Ovary (tissue), 9 donors: Measurements from ENCODE around the gene AQP11. TPM values are rescaled to one million over a fixed set of nuclear protein-coding genes. Genes with fewer than 3 reads are reported as not detected.

Experiments used
- DNase-seq, 5 donors: peaks; one replicate each; pipeline ENCODE4 v3.0.0-alpha.2; 2019 to 2020
- H3K27ac ChIP-seq, 2 donors: fragments of 200-600 bp; one replicate each; pipeline versions ENCODE4 v1.5.1 to v1.8.0; 2019 to 2022
- H3K27me3 ChIP-seq: fragments of 200-600 bp; one replicate; pipeline ENCODE4 v1.8.0; 2022
- H3K36me3 ChIP-seq: fragments of 200-600 bp; sonication (generic); one replicate; pipeline ENCODE4 v1.5.1; 2019
- H3K4me1 ChIP-seq: one replicate; pipeline ENCODE4 v1.8.1; 2013; ENCODE audit warnings: mild to moderate bottlenecking, moderate library complexity; ENCODE audit not compliant: insufficient read depth
- H3K4me3 ChIP-seq: fragments of 200-600 bp; sonication (generic); one replicate; pipeline ENCODE4 v1.5.1; 2017
- H3K9me3 ChIP-seq, 2 donors: fragments of 200-600 bp in 1 of 2; sonication (generic) in 1 of 2; one replicate each; pipeline versions ENCODE4 v1.5.1 to v1.8.1; 2013 to 2019; ENCODE audit warnings: mild to moderate bottlenecking in 1 of 2, moderate library complexity in 1 of 2
- CTCF ChIP-seq, 3 donors: fragments of 450-650 bp in 2 of 3; fragments of 200-600 bp in 1 of 3; IDR thresholded peaks; one replicate each; pipeline versions ENCODE4 v1.5.1 to v1.8.0; 2016 to 2022; ENCODE audit warnings: antibody characterized with exemption in 3 of 3, mild to moderate bottlenecking in 1 of 3
- EP300 ChIP-seq: sonication (generic); formaldehyde crosslinking; IDR thresholded peaks from one replicate; pipeline ENCODE4 v1.6.1; 2017; ENCODE audit warnings: antibody characterized with exemption
- POLR2A ChIP-seq: fragments of 450-650 bp; IDR thresholded peaks from one replicate; pipeline ENCODE4 v1.6.1; 2017; ENCODE audit warnings: antibody characterized with exemption, mild to moderate bottlenecking, moderate library complexity
- WGBS, 3 donors: extraction: QIAGEN DNeasy Blood & Tissue Kit in 1 of 3; methylation state at CpG; one replicate each; pipeline versions ENCODE4 v1.1.5 to v1.1.7; 2013 to 2017; 5-methylcytosine and 5-hydroxymethylcytosine counted together
- intact Hi-C, 4 donors: fragments of 100-400 bp; cut with DNase I; formaldehyde crosslinking; loops; one replicate each; pipeline versions ENCODE4 v1.11.0 to v1.15.1; 2022 to 2023
- polyA plus RNA-seq, 2 donors: library from polyadenylated mRNA; stranded (reverse); fragments of 200-250 nt in 1 of 2; fragments of 350-450 nt in 1 of 2; fragmentation: Illumina TruSeq in 1 of 2; extraction: RNeasy Lipid Tissue Mini Kit (QIAGEN cat#74804) in 1 of 2; gene quantifications; one replicate each; pipeline ENCODE4 v1.2.3, GENCODE V29; 2013 to 2014
- total RNA-seq, 7 donors: library from RNA; depleted of rRNA in 2 of 7; stranded (reverse); fragments of >200 nt in 2 of 7; fragmentation: NEBNext Ultra II Directional in 3 of 7; extraction: Animal tissue kit (Norgen Biotek cat#: 25700) in 3 of 7; gene quantifications; one replicate each; pipeline versions ENCODE4 v1.1.0 to v1.2.4, GENCODE V29; 2016 to 2023
- donor health status: DM: no; HTN: no; CAD: no; lungs with moderate emphysema.
- donor health status: DM: no; HTN: no; CAD: no.
- donor health status: Bipolar disorder and iron deficiency.
- donor health status: DM: yes; HTN: yes; CAD: no.
- donor health status: DM: no; HTN: no; CAD: no.
- donor health status: DM: yes; HTN: yes; CAD: no.

Gene AQP11
- total and polyA plus RNA-seq, 9 donors = 4.9 to 19.1 (median 10.3) TPM

- no peak for TF ChIP-seq EP300
- no peak for TF ChIP-seq POLR2A
- no peak for TF ChIP-seq CTCF (IDR thresholded peaks at IDR 0.05)
- H3K36me3 ChIP-seq = no peaks in the 10 kb centered on the region
- intact Hi-C loops = loop anchor here in 1 of 4 donors (10.0 kb wide), 1 partner anchor 119 kb away; the partner anchor contains the start of gene PAK1
- no peak overlapping the region for H3K27ac ChIP-seq
- H3K4me3 ChIP-seq = no peak overlapping the region
- peaks cover 8% of the 10 kb centered on the region for H3K4me1 ChIP-seq
- DNase-seq = no peak
- H3K9me3 ChIP-seq = no peaks in the 10 kb centered on the region
- no peaks in the 10 kb centered on the region for H3K27me3 ChIP-seq
Measured at GRCh38 chr11:77593883-77594282, 4.1 kb downstream of the AQP11 start.

GRCh38 chr11:77596626-77597025 lies 6.9 kb downstream of the AQP11 start:
- intact Hi-C loops = loop anchor here in 1 of 4 donors (10.0 kb wide), 1 partner anchor 122 kb away; the partner anchor contains the start of gene PAK1
- no peak for DNase-seq
- TF ChIP-seq POLR2A = no peak
- TF ChIP-seq EP300 = no peak
- no peak for TF ChIP-seq CTCF (IDR thresholded peaks at IDR 0.05)
- 88 to 94% (median 91%) methylated on average over 2 of the region's 2 CpGs for WGBS, 3 donors
- no peaks in the 10 kb centered on the region for H3K9me3 ChIP-seq
- no peak overlapping the region for H3K4me3 ChIP-seq
- H3K27me3 ChIP-seq = no peaks in the 10 kb centered on the region
- no peaks in the 10 kb centered on the region for H3K36me3 ChIP-seq
- H3K27ac ChIP-seq = no peak overlapping the region
- peaks cover 8% of the 10 kb centered on the region for H3K4me1 ChIP-seq

DNA sequence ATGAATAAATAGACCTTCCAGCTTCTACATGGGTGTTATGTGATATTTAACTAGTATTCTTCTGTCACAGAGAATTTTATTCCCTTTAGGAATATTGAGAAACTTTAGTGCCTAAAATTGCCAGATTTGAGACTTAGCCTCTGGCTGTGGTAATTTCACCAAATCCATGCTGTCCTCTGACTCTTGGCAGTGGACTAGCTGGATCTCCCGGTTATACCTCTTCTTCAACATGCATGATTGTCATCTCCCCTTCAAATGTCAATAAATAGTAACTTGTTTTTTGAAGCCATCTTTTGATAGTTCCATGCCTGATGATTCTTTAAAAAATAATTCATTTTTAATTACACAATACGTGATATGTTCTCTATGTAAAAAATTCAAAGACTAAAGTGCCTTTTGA lies 8.4 kb downstream of the AQP11 start:
- Histone ChIP-seq H3K4me1 (peaks cover 8% of the 10 kb centered on the region), H3K4me3 (no peak overlapping the region), H3K36me3 (no peaks in the 10 kb centered on the region), H3K9me3 (no peaks in the 10 kb centered on the region), H3K27me3 (no peaks in the 10 kb centered on the region), H3K27ac (no peak overlapping the region)
- TF ChIP-seq EP300 = no peak
- no peak for TF ChIP-seq CTCF (IDR thresholded peaks at IDR 0.05)
- TF ChIP-seq POLR2A = no peak
- WGBS, 3 donors = 83 to 90% (median 87%) methylated on average over 2 of the region's 2 CpGs
- intact Hi-C loops = loop anchor here in 1 of 4 donors (10.0 kb wide), 1 partner anchor 123 kb away; the partner anchor contains the start of gene PAK1
- no peak for DNase-seq

- H3K4me1 ChIP-seq = peaks cover 4% of the 10 kb centered on the region
- 72 to 86% (median 84%) methylated on average over 3 of the region's 3 CpGs for WGBS, 3 donors
- no peaks in the 10 kb centered on the region for H3K9me3 ChIP-seq
- H3K27me3 ChIP-seq = no peaks in the 10 kb centered on the region
- intact Hi-C loops = no loop called here
- H3K36me3 ChIP-seq = no peaks in the 10 kb centered on the region
- TF ChIP-seq EP300 = no peak
- no peak for TF ChIP-seq POLR2A
- no peak for TF ChIP-seq CTCF (IDR thresholded peaks at IDR 0.05)
- no peak for DNase-seq
- H3K4me3 ChIP-seq = no peak overlapping the region
- peak overlapping the region in 1 of 2 donors; percentile 26 for H3K27ac ChIP-seq
Measured at GRCh38 chr11:77602381-77603088, 12.8 kb downstream of the AQP11 start.
